ENCODE results near the gene AGPAT4. TPM values are rescaled to one million over a fixed set of nuclear protein-coding genes. Genes with fewer than 3 reads are reported as not detected.

AGPAT4 gene
- total and polyA plus RNA-seq, 3 donors from 2014 or later: 5.4 to 7.2 (median 6.4) TPM

DNA sequence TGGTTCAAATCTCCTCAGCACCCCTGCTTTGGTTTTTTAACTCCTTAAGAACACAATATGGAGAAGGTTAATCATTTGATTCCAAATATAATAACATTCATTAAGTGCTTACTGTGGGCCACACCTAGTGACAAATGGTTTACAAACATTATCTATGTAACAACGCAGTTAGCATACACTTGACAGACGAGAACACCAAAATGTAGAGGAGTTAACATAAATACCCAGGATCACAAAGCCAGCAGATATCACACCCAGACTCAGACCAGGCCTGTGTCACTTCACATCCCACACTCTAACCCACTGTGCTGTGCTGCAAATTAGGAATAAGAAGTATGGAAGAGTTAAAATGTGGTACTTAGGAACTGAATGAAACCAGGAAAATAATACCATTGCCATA is 82.9 kb downstream of the AGPAT4 start:
- Histone ChIP-seq H3K9me3 (no peaks in the 10 kb centered on the region), H3K36me3 (ENCODE audit: low read depth, missing control alignments) (no peaks in the 10 kb centered on the region), H3K27ac (no peak overlapping the region), H3K27me3 (no peaks in the 10 kb centered on the region), H3K4me1 (no peaks in the 10 kb centered on the region), H3K4me3 (no peak overlapping the region)
- WGBS, 2 donors: 91 to 94% methylated on average over 2 of the region's 2 CpGs
- intact Hi-C loops (cut with DNase I; ENCODE audit: low total_unique reads): no loop called here
- DNase-seq: no peak
- TF ChIP-seq POLR2A (IDR thresholded peaks at IDR 0.05): no peak
- TF ChIP-seq, protein P1, sequence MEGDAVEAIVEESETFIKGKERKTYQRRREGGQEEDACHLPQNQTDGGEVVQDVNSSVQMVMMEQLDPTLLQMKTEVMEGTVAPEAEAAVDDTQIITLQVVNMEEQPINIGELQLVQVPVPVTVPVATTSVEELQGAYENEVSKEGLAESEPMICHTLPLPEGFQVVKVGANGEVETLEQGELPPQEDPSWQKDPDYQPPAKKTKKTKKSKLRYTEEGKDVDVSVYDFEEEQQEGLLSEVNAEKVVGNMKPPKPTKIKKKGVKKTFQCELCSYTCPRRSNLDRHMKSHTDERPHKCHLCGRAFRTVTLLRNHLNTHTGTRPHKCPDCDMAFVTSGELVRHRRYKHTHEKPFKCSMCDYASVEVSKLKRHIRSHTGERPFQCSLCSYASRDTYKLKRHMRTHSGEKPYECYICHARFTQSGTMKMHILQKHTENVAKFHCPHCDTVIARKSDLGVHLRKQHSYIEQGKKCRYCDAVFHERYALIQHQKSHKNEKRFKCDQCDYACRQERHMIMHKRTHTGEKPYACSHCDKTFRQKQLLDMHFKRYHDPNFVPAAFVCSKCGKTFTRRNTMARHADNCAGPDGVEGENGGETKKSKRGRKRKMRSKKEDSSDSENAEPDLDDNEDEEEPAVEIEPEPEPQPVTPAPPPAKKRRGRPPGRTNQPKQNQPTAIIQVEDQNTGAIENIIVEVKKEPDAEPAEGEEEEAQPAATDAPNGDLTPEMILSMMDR (IDR thresholded peaks at IDR 0.05): no peak

DNA sequence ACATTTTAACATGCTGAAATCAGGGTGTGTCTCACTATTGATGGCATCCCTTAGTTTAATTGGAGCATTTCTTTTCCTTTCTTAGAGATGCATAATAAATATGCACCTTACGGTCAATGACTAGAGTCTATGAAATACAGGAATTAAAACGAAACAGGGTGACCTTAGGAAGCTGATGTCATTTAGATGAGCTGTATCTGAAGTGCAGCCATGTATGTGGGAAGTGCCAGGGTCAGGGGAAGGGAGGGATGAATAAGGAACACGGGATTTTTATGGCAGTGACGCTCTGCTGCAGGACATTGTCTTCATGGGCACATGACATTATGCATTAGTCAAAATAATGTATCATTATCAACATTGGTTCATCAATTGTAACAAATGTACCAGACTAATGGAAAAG is 84.0 kb downstream of the AGPAT4 start:
- DNase-seq: no peak
- TF ChIP-seq, protein P1 (IDR thresholded peaks at IDR 0.05): no peak
- no peak for TF ChIP-seq POLR2A (IDR thresholded peaks at IDR 0.05)
- intact Hi-C loops (cut with DNase I; ENCODE audit: low total_unique reads): no loop called here
- 71 to 90% methylated on average over 4 of the region's 4 CpGs for WGBS, 2 donors
- Histone ChIP-seq H3K9me3 (no peaks in the 10 kb centered on the region), H3K36me3 (ENCODE audit: low read depth, missing control alignments) (no peaks in the 10 kb centered on the region), H3K27ac (no peak overlapping the region), H3K27me3 (no peaks in the 10 kb centered on the region), H3K4me1 (no peaks in the 10 kb centered on the region), H3K4me3 (no peak overlapping the region)

- DNase-seq: no peak
- Histone ChIP-seq H3K27me3 (no peaks in the 10 kb centered on the region), H3K9me3 (no peaks in the 10 kb centered on the region), H3K27ac (no peak overlapping the region), H3K36me3 (ENCODE audit: low read depth, missing control alignments) (no peaks in the 10 kb centered on the region), H3K4me3 (no peak overlapping the region), H3K4me1 (no peaks in the 10 kb centered on the region)
- WGBS, 2 donors: 90 to 91% methylated on average over 15 to 19 of the region's 19 CpGs
- intact Hi-C loops (cut with DNase I; ENCODE audit: low total_unique reads): no loop called here
- no peak for TF ChIP-seq POLR2A (IDR thresholded peaks at IDR 0.05)
- TF ChIP-seq, protein P1 (IDR thresholded peaks at IDR 0.05): no peak
Observed at GRCh38 chr6:161188547-161189465, 85.1 kb downstream of the AGPAT4 start.

DNA sequence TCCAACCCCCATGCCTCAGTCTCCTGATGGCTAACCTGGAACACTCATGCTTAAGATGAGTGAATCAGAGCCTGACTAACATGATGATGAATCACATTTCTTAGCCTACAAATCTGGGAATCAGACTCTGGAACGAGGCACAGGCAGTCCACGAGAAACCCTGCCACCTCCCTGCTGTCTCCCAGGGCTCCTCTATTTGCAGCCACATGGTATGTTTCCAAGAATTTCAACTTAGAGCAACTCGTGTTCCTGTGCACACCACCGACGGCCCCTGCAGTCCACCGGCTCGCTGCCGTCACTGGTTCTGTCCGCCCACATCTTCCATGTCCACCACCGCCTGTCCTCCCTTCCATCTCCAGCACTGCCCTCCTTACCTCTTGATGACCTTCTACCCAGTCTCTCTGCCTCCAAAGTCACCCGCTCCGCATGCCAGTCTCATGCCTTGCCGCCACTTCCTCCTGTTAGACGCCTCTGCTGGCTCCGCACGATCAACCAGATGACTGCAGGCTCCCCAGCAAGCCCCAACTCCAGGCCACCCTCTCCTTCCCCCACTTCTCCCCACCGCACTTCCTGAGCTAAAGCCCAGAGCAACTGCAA is 87.6 kb downstream of the AGPAT4 start:
- peak; percentile 23 for DNase-seq
- no peaks in the 10 kb centered on the region for H3K36me3 ChIP-seq (ENCODE audit: low read depth, missing control alignments)
- intact Hi-C loops (cut with DNase I; ENCODE audit: low total_unique reads): no loop called here
- no peak for TF ChIP-seq POLR2A (IDR thresholded peaks at IDR 0.05)
- TF ChIP-seq, protein P1 (IDR thresholded peaks at IDR 0.05): no peak
- no peaks in the 10 kb centered on the region for H3K4me1 ChIP-seq
- no peaks in the 10 kb centered on the region for H3K27me3 ChIP-seq
- H3K9me3 ChIP-seq: no peaks in the 10 kb centered on the region
- WGBS, 2 donors: 90 to 95% methylated on average over 17 of the region's 17 CpGs
- H3K4me3 ChIP-seq: no peak overlapping the region
- no peak overlapping the region for H3K27ac ChIP-seq

All from testis (tissue), 3 donors.